Hepatocyte (in vitro differentiated cells): ENCODE data around the gene CC2D2A. TPM values are rescaled to one million over a fixed set of nuclear protein-coding genes. Genes with fewer than 3 reads are reported as not detected.

ENCODE experiments used
- DNase-seq: peaks from one replicate; pipeline ENCODE4 v3.0.0-alpha.2; 2016; ENCODE audit warnings: low spot score
- H2AFZ ChIP-seq: fragments of 200-600 bp; sonication (generic); 2 replicates; pipeline ENCODE4 v1.6.0; 2016; ENCODE audit warnings: antibody characterized with exemption, mild to moderate bottlenecking
- H3K27ac ChIP-seq: fragments of 200-600 bp; sonication (generic); 2 replicates; pipeline ENCODE4 v1.5.1; 2016; ENCODE audit warnings: mild to moderate bottlenecking
- H3K27me3 ChIP-seq: fragments of 200-600 bp; sonication (generic); 2 replicates; pipeline ENCODE4 v1.6.1; 2016
- H3K36me3 ChIP-seq: fragments of 200-600 bp; sonication (generic); replicated peaks from 2 replicates; pipeline ENCODE4 v1.5.1; 2016; ENCODE audit warnings: low read depth; ENCODE audit not compliant: insufficient read depth
- H3K4me1 ChIP-seq: fragments of 200-600 bp; sonication (generic); 2 replicates; pipeline ENCODE4 v1.5.1; 2016; ENCODE audit warnings: mild to moderate bottlenecking, moderate library complexity; ENCODE audit not compliant: insufficient read depth
- H3K4me2 ChIP-seq: fragments of 200-600 bp; sonication (generic); 2 replicates; pipeline ENCODE4 v1.6.0; 2016
- H3K4me3 ChIP-seq: fragments of 200-600 bp; sonication (generic); 2 replicates; pipeline ENCODE4 v1.5.1; 2016; ENCODE audit warnings: mild to moderate bottlenecking
- H3K79me2 ChIP-seq: fragments of 200-600 bp; sonication (generic); 2 replicates; pipeline ENCODE4 v1.6.0; 2017; ENCODE audit warnings: mild to moderate bottlenecking
- H3K9me2 ChIP-seq: fragments of 200-600 bp; sonication (generic); replicated peaks from 2 replicates; pipeline ENCODE4 v1.6.0; 2017; ENCODE audit warnings: mild to moderate bottlenecking; ENCODE audit not compliant: insufficient read depth
- H3K9me3 ChIP-seq: fragments of 200-600 bp; sonication (generic); 2 replicates; pipeline ENCODE4 v1.5.1; 2016; ENCODE audit warnings: low read depth, mild to moderate bottlenecking
- H4K20me1 ChIP-seq: fragments of 200-600 bp; sonication (generic); 2 replicates; pipeline ENCODE4 v1.6.0; 2016; ENCODE audit warnings: mild to moderate bottlenecking; ENCODE audit not compliant: insufficient read depth, poor library complexity, severe bottlenecking
- EZH2 ChIP-seq: fragments of 200-600 bp; sonication (generic); IDR thresholded peaks from 2 replicates; pipeline ENCODE4 v1.6.1; 2016; ENCODE audit warnings: antibody characterized with exemption, mild to moderate bottlenecking, borderline replicate concordance
- EZH2phosphoT487 ChIP-seq: fragments of 200-600 bp; sonication (generic); IDR thresholded peaks from one replicate; pipeline ENCODE4 v1.6.1; 2018; ENCODE audit warnings: antibody characterized with exemption, mild to moderate bottlenecking, low read depth, moderate library complexity; ENCODE audit not compliant: unreplicated experiment, severe bottlenecking
- WGBS: methylation state at CpG from one replicate; pipeline ENCODE4 v1.1.6; 2016; ENCODE audit warnings: low lambda C conversion rate; ENCODE audit errors: missing lambda C conversion rate; 5-methylcytosine and 5-hydroxymethylcytosine counted together
- polyA plus RNA-seq: library from polyadenylated mRNA; unstranded; fragments of >200 nt; fragmentation: Nextera tagmentation; extraction: Ambion mirVana; gene quantifications from 2 replicates; pipeline ENCODE4 v1.2.1, GENCODE V29; 2016
- total RNA-seq: library from RNA; depleted of rRNA; stranded (reverse); fragments of >200 nt; gene quantifications from 2 replicates; pipeline ENCODE4 v1.2.3, GENCODE V29; 2014
- TF ChIP-seq, protein P1 (sequence below): fragments of 200-600 bp; sonication (generic); IDR thresholded peaks from 2 replicates; pipeline ENCODE4 v1.5.1; 2016; ENCODE audit warnings: antibody characterized with exemption, mild to moderate bottlenecking; ENCODE audit not compliant: poor library complexity

Gene CC2D2A
- total and polyA plus RNA-seq, 2 experiments from 2014 or later: 6.8 to 33.6 TPM

- H2AFZ ChIP-seq: no peak overlapping the region
- H3K9me3 ChIP-seq: no peaks in the 10 kb centered on the region
- H3K27ac ChIP-seq: peak overlapping the region; percentile 7
- 59% methylated on average over 1 of the region's 1 CpG for WGBS
- no peaks in the 10 kb centered on the region for H4K20me1 ChIP-seq
- H3K9me2 ChIP-seq: no peaks in the 10 kb centered on the region
- no peaks in the 10 kb centered on the region for H3K36me3 ChIP-seq
- DNase-seq: no peak
- peak overlapping the region; percentile 20 for H3K4me2 ChIP-seq
- H3K27me3 ChIP-seq: no peaks in the 10 kb centered on the region
- H3K4me3 ChIP-seq: no peak overlapping the region
- TF ChIP-seq, protein P1, sequence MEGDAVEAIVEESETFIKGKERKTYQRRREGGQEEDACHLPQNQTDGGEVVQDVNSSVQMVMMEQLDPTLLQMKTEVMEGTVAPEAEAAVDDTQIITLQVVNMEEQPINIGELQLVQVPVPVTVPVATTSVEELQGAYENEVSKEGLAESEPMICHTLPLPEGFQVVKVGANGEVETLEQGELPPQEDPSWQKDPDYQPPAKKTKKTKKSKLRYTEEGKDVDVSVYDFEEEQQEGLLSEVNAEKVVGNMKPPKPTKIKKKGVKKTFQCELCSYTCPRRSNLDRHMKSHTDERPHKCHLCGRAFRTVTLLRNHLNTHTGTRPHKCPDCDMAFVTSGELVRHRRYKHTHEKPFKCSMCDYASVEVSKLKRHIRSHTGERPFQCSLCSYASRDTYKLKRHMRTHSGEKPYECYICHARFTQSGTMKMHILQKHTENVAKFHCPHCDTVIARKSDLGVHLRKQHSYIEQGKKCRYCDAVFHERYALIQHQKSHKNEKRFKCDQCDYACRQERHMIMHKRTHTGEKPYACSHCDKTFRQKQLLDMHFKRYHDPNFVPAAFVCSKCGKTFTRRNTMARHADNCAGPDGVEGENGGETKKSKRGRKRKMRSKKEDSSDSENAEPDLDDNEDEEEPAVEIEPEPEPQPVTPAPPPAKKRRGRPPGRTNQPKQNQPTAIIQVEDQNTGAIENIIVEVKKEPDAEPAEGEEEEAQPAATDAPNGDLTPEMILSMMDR: no peak
- TF ChIP-seq EZH2phosphoT487: no peak
- no peak for TF ChIP-seq EZH2
- no peaks in the 10 kb centered on the region for H3K79me2 ChIP-seq
- H3K4me1 ChIP-seq: peaks cover 11% of the 10 kb centered on the region
Measured at GRCh38 chr4:15451181-15451865, 18.4 kb upstream of the CC2D2A start.

GRCh38 chr4:15451866-15452765, 17.6 kb upstream of the CC2D2A start:
- Histone ChIP-seq H3K4me2 (no peak overlapping the region), H3K79me2 (no peaks in the 10 kb centered on the region), H3K27ac (peak overlapping the region; percentile 7), H3K9me2 (no peaks in the 10 kb centered on the region), H3K4me1 (peaks cover 12% of the 10 kb centered on the region), H3K9me3 (no peaks in the 10 kb centered on the region), H3K27me3 (no peaks in the 10 kb centered on the region), H3K4me3 (no peak overlapping the region), H4K20me1 (no peaks in the 10 kb centered on the region), H3K36me3 (no peaks in the 10 kb centered on the region), H2AFZ (no peak overlapping the region)
- peak; percentile 28 for DNase-seq
- 46% methylated on average over 4 of the region's 4 CpGs for WGBS
- TF ChIP-seq EZH2 (no peak), EZH2phosphoT487 (no peak)
- TF ChIP-seq, protein P1: no peak

- H3K27ac ChIP-seq: peak overlapping the region; percentile 36
- H3K36me3 ChIP-seq: no peaks in the 10 kb centered on the region
- H3K9me2 ChIP-seq: no peaks in the 10 kb centered on the region
- peak; percentile 50 for DNase-seq
- WGBS: 81% methylated on average over 3 of the region's 3 CpGs
- H3K4me1 ChIP-seq: peaks cover 15% of the 10 kb centered on the region
- no peaks in the 10 kb centered on the region for H3K79me2 ChIP-seq
- no peak overlapping the region for H3K4me3 ChIP-seq
- TF ChIP-seq EZH2phosphoT487 (no peak), EZH2 (no peak)
- TF ChIP-seq, protein P1: no peak
- no peaks in the 10 kb centered on the region for H3K9me3 ChIP-seq
- no peaks in the 10 kb centered on the region for H4K20me1 ChIP-seq
- H3K4me2 ChIP-seq: no peak overlapping the region
- H3K27me3 ChIP-seq: no peaks in the 10 kb centered on the region
- no peak overlapping the region for H2AFZ ChIP-seq
Measured at GRCh38 chr4:15455290-15455689, 14.4 kb upstream of the CC2D2A start.
